Stimulated activated CD4-positive, alpha-beta T cell treated with anti-CD3 and anti-CD28 coated beads, Interleukin-15, amount 100 ng/mL, for 24 hours (primary cell): ENCODE measurements around the gene HMX2.
A peak's percentile ranks its signal among the peaks of the same experiment; 100 is the strongest.

Source experiments
- DNase-seq: peaks from one replicate; pipeline ENCODE4 v3.0.0-alpha.2; 2020

The HMX2 gene

DNA sequence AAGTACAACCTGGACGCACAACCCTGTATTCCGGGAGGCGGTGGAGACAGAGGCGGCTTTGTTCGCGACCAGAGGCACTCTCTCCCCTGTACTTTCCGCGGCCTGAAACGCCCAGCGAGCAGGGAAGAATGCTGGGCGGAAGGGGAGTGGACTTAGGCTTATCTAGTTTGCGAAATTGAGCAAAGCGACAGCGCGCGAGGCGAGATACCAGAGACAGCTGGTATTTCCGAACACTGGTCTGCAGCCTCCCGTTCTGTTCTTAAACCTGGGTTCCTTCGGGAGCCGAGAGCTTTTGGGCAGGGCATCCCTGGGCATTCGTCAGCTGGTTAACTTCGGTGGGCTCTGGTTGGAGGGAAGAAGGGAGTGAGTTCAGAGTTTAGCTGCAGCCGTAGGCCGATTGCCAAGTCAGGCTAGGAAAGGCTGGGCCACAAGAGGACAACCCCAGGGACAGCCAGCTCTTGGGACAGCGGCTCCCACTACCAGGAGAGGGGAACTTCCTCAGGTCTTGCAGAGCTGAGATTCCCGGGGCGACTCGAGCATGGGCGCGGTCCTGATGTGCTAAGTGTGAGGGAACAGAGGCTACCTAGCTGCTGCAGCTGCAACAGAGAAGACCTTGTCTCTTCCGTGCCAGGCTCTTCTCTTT is 8.3 kb upstream of the HMX2 start:
- DNase-seq: peak; percentile 23

DNA sequence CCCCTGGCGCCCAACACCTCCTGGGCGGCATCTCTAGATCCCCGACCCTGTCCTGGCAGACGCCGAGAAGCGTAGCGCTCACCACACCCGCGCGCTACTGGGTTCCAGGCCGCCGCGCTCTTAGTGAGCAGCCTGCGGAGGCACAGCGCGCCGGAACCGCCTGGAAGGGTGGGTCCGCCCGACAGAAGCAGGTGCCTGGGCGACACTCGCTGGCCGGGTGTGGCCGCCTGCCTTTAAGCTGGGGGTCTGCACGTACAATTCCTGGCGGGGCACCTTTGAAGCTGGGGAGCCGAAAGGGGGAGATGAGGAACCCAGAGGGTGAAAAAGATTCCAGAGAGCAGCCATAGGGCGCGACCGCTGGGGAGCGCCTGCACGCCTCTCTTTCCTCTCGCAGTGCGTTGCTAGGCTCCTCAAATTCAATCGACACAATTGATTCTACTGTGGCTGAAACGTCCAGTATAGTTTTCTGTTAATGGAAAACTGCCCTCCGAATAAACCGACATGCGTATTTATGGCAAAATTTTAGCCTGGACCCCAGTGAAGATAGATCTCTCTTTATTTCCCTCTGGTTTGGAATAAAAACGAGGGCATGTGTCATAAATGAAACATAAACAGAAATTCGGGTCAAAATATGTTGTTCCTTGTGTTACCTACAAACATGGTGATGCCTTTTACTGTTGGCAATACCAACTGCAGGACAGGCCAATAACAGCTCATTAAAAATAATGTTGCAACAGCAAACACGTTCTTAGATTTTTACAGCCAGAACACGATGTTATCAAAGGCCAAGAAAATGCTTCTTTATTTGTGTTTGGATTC is 7.6 kb upstream of the HMX2 start:
- DNase-seq: peak; percentile 41

DNA sequence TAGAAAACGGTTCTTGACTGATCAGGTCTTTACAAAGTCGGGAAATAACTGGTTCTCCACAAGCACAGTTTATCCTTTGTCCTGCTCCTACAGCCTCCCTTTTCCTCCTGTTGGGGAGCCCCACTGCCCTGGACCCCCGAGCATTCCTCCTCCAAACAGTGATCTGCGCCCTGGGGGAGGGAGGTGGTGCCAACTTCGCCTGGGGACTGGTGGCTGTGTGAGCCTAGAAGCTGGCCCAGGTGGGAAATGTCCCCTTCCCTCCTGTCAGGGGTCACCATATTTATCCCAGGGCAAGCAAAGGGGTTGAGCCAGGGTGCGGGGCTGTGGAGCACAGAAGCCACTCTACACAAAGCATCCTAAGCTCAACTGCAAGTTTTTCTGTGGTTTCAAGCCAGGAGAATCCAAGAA is 6.9 kb upstream of the HMX2 start:
- DNase-seq: no peak

DNA sequence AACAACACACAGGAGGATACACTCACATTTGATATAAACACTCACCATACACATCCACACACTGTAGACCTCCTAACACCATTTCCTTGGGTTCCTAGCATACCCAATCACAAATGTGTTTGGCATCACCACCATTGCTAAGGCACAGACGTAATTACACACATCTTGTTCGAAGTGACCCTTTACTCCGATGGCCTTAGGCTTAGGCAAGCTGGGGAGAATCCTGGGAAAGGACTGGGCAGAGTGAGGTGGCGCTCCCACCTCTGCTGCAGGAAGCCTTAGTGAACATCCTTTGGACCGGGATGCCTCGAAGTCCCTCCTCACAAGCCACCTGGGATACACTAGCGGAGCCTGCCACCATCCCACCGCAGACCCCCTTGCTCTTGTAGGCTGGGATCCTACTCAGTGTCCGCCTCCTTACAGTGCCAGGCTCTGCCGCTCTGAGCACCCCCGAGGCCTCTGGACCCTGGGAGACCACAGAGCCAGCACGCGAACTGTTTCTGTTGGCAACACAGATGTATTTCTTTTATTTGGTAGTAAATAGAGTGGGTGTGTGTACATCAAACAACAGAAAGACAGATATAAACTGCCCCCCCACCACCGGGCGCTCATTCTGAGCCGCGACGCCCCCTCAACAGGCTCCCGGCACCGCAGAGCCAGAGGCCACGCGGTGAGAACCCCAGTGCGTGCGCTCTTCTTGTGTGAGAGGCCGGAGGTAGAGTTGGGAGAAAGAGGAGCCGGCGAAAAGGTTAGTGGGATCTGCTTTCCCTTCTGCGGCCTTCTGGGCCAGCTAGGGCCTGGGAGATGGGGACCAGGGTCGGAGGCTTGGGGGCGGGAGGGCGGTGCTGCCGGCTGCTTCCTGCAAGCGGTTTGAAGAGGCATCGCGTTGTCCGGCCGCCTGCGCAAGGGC is 5.9 kb upstream of the HMX2 start:
- no peak for DNase-seq

DNA sequence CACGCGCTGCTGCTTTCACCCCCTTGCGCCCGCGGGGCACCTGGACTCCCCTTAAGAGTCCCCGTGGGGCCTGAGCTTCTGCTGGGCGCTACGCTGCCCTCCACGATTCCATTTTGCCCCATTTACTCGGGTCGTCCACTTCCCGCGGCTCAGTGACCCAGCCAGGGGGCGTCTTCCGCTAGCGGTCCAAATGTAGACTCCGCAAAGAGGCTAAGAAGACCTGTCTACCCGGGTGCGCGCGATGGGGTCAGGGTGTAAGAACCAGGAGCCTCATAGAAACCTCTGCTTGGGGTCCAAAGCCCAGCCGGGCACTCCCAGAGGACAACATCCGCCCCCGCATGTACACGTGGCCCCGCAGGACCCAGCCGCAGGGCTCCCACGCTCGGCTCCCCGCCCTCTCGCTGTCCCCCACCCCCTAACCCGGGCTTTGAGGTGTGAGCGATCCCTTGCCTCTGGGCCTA is 5.2 kb upstream of the HMX2 start:
- DNase-seq: peak; percentile 19

DNA sequence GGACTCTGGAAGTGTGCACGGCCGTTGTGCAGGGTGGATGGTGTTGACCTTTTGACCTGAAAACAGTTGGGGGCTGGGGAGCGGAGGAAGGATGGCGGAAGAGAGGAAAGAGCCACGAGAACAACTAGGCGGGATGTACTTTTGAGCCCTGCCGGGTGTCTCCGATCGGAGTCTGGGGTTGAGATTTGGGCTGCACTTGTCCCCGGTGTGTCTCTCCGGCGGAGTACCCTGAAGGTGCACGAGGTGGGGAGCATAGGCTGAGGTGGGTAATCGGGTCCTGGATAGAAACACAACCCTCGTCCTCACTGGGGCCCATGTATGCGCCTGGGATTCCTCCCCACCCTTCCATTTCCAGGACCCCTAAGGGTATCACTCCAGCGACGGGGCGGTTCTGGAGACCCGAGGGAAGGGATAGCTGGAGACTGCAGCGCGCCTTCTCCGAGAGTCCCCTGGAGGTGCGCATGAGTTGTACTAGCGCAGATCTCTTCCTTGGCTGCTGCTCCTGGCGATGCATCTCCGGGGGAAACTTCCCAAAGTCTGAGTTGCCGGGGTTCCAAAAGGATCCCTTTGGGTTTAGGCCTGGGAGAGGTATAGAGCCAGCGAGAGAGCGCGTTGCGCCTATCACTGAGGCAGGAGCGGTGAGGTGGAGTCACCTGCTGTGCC is 4.6 kb upstream of the HMX2 start:
- DNase-seq: no peak

DNA sequence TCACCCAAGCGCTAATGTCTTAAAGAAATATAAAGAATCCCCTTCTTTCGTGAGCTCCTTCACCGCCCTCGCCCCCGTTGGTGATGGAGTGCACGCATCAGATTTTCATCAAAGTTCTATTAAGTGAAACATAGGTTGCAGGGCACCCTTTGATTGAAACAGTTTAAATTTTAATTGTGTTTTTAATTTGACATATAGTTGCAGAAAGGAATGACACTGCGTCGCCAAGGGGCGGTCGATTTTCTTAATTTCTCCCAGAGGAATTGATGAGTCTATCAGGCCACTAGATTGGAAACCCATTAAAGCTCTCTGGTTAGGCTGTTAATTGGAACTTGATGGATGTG is 4.1 kb upstream of the HMX2 start:
- DNase-seq: no peak

DNA sequence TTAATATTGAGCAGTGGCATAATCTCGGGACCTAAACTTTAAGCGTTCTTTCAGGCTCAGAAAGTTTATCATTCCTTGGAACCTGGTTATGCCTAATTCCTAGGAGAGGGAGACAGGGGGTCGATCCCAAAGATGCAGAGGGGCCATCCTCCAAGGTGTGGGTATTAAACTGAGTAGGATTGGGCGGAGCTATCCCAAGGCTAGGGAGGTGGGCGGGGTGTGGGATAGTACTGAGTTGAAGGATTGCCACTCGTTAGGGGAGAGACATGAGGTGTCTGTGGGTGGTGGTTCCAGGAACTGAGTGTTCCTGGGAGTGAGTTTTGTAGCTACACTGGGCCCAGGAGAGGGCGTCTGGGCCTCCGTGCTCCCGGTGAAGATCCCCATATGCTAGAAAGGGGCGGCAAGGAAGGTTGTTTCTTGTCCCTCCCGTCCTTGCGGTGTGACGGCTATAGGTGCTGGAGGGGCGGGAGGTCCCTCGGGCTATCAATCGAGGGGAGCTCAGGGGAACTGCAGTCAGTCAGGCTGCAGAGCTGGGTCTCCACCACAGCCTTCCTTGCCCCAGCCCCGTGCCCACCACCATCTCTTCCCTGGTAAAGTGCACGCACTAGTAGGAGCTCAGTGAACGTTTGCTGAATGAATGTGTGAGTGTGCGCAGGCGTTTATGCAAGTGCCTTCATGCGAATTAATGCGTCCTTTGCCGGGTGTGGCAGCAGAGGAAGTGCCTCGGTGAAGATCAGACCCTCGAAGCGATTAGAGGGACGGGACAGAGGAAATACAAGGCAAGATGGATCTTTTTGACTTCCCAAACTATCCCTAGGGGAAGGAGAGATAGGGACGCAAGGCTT is 3.0 kb upstream of the HMX2 start:
- DNase-seq: no peak

DNA sequence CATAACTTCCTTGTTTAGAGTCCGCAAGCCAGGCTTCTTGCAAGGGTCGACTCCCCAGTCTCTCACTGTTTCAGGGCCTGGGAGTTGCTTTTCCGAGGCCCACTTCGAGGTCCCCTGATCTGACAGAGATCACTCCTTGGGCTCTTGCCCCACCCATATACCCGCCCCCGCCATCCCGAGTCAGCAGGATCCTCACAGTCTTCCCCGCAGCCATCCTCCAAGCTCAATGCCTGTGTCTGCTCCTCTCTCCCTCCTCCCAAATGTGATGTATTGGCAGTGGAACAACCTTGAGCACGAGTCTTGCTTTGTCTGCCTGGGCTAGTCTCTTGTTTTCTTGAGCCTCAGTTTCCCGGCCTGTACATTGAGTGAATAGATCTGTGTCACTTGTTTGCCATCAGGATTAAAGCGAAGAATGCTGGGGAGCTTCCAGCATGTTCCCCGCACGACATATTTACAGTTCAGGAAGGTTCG is 2.4 kb upstream of the HMX2 start:
- DNase-seq: no peak

DNA sequence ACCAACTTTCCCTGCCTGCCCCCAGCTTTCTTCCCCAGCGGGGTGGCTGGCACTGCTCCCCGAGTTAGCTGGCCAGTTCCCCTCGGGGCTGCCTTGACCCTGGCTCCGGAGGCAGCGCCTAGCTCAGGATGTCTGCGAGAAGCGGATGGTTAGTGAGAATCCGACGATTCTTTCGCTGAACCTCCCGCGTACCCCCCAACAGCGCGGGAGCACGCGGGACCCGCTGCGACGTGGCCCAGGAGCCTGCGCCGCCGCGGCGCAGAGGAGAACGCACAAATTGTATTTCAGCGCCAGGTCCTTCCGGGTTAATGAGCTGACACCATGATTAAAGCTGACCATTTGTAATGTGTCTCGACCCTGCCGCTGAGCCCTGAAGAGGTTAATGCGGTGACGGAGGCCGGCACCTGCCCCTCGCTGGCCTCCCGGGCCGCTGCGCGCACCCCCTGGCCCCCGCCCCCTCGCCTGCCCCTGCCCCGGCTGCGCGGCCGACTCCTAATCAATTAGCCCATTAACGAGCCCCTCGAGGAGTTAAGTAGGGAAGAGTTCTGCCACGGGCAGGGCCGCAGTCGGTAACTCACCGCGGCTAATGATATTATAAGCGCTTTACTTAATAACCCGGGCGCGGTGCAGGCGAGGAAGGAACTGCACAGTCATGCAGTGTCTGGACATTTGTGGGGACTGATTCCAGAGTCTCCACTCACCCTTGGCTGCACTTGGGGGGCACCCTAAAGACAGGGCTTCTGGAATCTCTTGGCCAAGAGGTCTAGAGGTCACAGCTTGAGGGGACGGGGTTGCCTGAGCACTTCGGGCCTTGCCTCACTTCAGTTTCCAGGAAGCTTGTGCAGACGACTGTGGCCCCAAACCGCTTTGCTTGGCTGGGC is 1.7 kb upstream of the HMX2 start:
- DNase-seq: no peak

DNA sequence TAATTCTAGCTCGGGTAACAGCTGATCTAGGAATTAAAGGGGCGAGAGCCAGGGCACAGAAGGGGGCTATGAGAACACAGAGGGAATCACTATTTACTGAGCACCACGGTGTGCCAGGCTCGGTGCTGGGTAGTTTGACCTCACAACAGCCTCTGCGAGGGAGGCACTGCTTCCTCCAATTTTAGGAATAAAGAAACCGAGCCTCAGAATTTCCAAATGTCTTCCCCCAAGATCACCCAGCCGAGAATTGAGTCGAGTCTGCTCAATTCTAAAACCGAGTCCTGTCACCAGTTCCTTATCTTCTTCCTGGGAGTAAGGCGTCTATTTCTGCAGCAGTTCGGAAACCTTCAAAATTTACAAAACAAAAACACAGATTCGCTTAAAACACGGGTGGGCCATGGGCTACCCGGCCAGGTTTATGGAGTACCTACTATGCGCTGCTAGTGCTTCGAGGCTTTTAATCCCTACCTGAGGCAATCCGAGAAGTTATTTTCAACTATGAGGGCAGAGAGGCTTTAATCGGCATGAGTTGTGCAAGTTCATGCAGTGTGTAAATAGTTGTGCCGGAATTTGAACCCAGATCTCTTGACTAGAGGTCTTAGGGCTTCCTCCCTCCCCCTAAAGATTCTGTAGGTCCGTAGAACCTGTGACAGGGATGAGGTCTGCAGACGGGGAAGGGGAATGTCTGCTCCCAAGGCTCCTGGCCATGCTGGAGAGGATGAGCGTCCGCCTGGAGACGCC is 872 bp upstream of the HMX2 start:
- no peak for DNase-seq

DNA sequence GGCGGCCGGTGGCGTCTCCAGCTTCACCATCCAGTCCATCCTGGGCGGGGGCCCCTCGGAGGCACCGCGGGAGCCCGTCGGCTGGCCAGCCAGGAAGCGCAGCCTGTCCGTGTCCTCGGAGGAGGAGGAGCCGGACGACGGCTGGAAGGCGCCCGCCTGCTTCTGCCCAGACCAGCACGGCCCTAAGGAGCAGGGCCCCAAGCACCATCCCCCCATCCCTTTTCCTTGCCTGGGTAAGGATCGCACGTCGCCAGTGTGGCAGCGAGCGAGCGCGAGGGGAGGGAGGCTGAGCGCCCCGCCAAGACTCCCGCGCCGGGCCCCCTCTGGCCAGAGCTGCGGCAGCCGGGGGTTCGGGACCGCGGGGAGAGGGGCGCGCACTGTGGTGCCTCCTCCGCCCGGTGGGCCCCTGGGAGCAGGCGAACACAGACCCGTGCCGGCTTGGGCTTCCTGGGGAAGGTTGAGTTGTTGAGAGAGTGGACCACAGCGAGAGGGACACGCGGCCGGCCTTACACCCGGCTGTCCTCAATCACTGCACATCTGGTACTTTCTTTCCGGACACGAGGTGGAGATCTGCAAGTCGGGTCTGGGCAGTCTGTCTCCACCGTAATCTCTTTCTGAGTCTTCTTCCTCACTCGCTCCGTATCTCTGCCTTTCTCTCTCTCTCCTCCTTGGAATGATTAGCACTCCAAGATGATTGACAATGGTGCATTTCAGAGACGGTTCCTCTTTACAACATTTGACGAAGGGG is 652 bp downstream of the HMX2 start:
- no peak for DNase-seq

DNA sequence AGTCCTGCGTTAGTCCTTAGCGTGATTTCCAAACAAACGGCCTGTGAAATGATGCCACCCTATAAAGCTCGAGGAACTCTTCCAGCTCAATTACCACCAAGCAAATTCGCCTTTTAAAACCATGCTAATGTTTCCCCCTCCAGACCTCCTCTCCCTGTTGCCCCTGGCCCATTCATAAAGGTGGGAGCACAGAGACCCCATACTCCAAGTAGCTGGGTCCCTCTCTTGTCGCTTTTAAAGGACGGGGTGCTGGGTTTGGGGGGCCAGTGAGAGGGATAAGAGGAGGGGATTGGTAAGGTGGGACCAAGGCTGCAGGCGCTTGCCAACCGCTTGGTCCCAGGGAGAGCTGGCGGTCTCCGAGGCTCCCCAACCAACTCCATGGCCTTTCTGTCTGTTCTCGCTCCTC is 1.2 kb downstream of the HMX2 start:
- DNase-seq: no peak

DNA sequence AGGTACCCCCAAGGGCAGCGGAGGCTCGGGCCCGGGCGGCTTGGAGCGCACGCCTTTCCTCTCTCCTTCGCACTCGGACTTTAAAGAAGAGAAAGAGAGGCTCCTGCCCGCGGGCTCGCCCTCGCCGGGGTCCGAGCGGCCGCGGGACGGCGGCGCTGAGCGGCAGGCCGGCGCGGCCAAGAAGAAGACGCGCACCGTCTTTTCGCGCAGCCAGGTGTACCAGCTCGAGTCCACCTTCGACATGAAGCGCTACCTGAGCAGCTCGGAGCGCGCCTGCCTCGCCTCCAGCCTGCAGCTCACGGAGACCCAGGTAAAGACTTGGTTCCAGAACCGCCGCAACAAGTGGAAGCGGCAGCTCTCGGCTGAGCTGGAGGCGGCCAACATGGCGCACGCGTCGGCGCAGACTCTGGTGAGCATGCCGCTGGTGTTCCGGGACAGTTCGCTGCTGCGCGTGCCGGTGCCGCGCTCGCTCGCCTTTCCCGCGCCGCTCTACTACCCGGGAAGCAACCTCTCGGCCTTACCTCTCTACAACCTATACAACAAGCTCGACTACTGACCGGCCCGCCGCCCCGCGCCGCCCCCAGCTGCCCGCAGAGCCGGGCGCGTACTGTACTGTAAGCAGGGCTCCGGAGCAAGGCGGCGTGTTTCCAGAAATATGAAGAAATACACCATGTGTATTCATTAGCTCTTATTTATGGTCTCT is 1.8 kb downstream of the HMX2 start:
- DNase-seq: peak; percentile 66

DNA sequence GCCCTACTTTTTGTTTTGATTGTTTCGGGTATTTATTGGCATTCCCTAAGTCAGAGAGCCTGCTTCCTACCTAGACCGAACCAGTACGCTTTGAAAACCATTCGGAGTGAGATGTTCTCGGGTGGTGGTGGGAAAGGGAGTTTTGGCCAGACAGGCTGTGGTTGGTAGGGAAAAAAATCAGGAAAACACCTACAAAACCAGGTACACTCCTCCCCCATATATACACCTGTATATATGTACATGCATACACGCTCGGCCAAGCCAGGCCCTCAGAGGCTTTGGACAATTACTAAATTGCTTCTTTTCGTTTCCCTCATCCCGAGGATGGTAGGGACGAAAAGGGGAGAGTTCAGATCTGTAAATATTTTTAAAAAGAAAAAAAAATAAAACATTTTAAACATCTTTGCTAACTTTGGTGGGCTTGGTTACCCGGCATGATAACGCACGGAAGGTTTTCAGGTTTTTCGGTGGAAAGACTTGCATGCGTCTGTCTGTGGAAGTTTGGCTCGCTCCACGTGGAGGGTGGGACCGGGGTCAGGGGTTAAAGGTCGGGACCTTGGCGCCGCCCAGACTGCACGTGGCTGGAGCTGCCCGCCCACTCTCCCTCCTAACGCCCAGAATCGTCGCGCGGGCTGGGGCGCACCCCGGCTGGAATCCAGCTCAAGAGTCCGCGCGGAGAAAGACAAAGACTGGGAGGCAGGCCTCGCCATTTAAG is 2.5 kb downstream of the HMX2 start:
- DNase-seq: peak; percentile 64

DNA sequence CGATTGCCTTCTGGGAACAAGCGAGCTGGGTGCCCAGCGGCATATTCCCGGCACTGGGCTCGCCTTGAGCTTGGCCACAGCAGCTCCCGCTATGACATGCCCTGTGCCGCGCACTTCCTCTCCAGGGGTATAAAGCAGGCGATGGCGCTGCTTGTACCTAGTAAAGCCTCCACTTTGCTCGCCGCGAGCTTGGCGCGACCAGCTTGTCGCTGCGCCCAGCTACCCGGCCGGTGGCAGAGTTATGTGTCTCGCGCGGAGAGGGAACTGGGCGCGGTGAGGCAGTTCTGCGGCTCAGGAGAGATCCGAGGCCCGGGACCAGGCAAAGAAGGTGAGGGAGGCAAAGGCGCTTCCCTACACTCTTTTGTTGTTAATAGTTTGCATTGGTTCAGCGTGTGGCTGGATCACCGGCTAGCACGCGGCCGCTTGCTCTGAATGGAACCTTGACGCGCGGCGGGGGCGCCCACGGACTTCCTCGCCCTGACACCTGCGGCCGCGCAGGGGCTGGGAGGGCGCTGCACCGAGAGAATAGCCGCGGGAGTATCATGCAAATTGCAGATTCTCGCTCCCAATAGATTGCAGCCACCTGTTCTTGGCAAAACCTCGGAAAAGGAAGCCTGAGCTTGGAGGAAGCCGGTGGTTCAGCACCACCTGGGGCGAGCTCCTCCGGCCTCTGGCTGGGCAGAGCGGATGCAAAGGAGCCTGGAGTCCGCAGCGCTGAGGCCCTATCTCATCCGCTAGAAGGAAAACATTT is 3.2 kb downstream of the HMX2 start:
- peak; percentile 61 for DNase-seq

DNA sequence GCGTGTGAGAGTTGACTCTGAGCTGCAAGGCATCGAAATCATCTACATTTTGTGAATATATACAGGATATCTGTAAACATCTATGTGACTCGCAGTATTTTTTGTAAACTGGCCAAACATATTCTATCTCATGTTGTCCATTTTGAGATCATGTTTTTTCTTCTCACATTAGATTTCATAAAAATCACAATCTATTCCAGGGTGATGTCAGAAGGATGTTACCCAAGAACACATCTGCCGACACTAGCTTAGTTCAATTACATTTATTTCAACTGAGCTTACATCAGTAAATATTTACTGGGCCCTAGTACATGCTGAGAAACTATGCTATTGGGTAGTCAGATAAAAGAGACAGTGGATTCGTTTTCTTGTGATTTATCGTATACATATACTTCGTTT is 3.8 kb downstream of the HMX2 start:
- DNase-seq: no peak
